Hematopoietic multipotent progenitor cell treated with erythropoietin and hydrocortisone succinate and interleukin-3 and kit ligand, for 17 days (in vitro differentiated cells): ENCODE results near the gene NXF1.
"Not testable (repeated sequence)": the region's sequence is repeated elsewhere in the genome, so short reads cannot be mapped to it uniquely, and the experiment has no call there.

ENCODE experiments used
- DNase-seq: peaks from one replicate; pipeline ENCODE4 v3.0.0-alpha.2; 2015; ENCODE audit warnings: low spot score

NXF1 gene

GRCh38 chr11:62787005-62787759 lies 18.1 kb downstream of the NXF1 start, which contains the start of gene TMEM179B:
Gene TMEM179B, plus strand, starts transcription at chr11:62787402. Its CDS starts 30 bp downstream, at chr11:62787432.
- peak; percentile 99 for DNase-seq

- peak; percentile 93 for DNase-seq
Observed at GRCh38 chr11:62786318-62787004, 18.8 kb downstream of the NXF1 start.

GRCh38 chr11:62782753-62783152 lies 22.5 kb downstream of the NXF1 start:
- peak; percentile 56 for DNase-seq

GRCh38 chr11:62778441-62778840 lies 26.8 kb downstream of the NXF1 start:
- no peak for DNase-seq

- DNase-seq: no peak
Observed at GRCh38 chr11:62777389-62777788, 27.9 kb downstream of the NXF1 start.

- no peak for DNase-seq
Observed at GRCh38 chr11:62775646-62776045, 29.6 kb downstream of the NXF1 start.

- DNase-seq: no peak
Observed at GRCh38 chr11:62774407-62774806, 30.8 kb downstream of the NXF1 start.

- peak; percentile 95 for DNase-seq
Observed at GRCh38 chr11:62771144-62772021, 33.9 kb downstream of the NXF1 start, which contains the start of gene TAF6L. Gene TAF6L, plus strand, starts transcription at chr11:62771396. Its CDS starts 4,388 bp downstream, at chr11:62775784.

GRCh38 chr11:62770778-62771143 lies 34.5 kb downstream of the NXF1 start:
- DNase-seq: no peak

- peak; percentile 7 for DNase-seq
Observed at GRCh38 chr11:62760867-62761227, 44.4 kb downstream of the NXF1 start.

GRCh38 chr11:62757846-62758788 lies 47.1 kb downstream of the NXF1 start:
- peak; percentile 3 for DNase-seq

GRCh38 chr11:62755086-62755615 lies 50.1 kb downstream of the NXF1 start:
- peak; percentile 3 for DNase-seq

GRCh38 chr11:62753736-62754603 lies 51.3 kb downstream of the NXF1 start, which contains the start of gene ZBTB3:
Gene ZBTB3, minus strand, starts transcription at chr11:62754160. Its CDS starts 496 bp downstream, at chr11:62753664.
- DNase-seq: peak; percentile 99

- DNase-seq: peak; percentile 4
Observed at GRCh38 chr11:62752994-62753735, 52.1 kb downstream of the NXF1 start.

- DNase-seq: peak; percentile 4
Observed at GRCh38 chr11:62752177-62752785, 53.0 kb downstream of the NXF1 start.

GRCh38 chr11:62749931-62750330 lies 55.3 kb downstream of the NXF1 start:
- DNase-seq: not testable (repeated sequence)

- DNase-seq: no peak
Observed at GRCh38 chr11:62747475-62748160, 57.6 kb downstream of the NXF1 start.
